Measurements from ENCODE around the gene BRI3. TPM values are rescaled to one million over a fixed set of nuclear protein-coding genes. Genes with fewer than 3 reads are reported as not detected.

Gene BRI3
- total RNA-seq, 1 donor from 2014 or later: 61.6 TPM

DNA sequence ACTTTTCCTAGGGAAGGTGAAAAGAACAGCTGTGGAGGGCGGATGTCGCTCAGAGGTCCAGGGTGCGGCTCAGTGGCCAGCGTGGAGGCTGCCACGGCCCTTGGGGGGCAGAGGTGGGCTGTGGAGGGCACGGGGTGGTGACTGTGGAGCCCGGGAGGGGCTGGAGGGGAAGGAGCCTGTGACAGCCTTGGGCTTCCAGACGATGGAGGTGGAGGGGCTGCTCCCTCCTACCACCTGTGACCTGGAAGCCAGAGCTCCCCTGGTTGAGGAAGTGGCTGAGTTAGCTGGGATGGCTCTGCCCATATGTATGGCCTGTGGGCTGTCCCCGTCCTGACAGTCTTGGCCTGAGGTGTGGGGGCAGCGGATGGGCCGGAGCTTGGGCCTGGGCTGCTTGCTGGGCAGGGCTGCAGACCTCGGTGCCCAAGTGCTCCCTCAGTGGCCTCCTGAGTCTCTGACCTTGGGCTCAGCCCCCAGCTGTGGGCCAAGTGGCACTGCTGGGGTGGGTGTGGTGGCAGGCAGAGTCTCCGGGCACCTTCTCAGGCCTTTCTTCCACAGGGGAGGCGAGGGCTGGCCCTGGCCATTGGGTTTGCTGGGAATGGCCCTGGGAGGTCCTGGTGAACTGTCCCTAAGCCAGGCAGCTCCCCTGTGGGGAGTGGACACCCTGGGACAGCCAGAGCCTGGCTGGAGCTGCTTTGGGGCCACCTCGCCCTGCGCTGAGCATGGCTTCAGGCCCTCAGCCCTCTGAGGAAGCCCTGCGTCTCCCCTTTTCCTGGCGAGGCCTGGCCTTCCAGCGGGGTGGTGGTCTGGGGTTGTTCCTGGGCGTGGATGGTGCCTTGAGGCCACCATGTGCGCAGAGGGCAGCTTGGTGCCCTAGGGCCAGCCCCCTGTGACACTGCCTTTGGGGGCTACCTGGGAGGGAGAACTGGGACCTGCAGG, 3.9 kb downstream of the BRI3 start:
- H3K36me3 ChIP-seq: peaks cover 9 to 26% of the 10 kb centered on the region in 2 donors
- H3K4me1 ChIP-seq: peaks cover 34 to 52% of the 10 kb centered on the region in 2 donors
- peak overlapping the region; percentile 99 for H3K27ac ChIP-seq
- peak overlapping the region; percentile 93 to 100 for H3K4me3 ChIP-seq
- no peaks in the 10 kb centered on the region for H3K27me3 ChIP-seq
- TF ChIP-seq, protein P1, sequence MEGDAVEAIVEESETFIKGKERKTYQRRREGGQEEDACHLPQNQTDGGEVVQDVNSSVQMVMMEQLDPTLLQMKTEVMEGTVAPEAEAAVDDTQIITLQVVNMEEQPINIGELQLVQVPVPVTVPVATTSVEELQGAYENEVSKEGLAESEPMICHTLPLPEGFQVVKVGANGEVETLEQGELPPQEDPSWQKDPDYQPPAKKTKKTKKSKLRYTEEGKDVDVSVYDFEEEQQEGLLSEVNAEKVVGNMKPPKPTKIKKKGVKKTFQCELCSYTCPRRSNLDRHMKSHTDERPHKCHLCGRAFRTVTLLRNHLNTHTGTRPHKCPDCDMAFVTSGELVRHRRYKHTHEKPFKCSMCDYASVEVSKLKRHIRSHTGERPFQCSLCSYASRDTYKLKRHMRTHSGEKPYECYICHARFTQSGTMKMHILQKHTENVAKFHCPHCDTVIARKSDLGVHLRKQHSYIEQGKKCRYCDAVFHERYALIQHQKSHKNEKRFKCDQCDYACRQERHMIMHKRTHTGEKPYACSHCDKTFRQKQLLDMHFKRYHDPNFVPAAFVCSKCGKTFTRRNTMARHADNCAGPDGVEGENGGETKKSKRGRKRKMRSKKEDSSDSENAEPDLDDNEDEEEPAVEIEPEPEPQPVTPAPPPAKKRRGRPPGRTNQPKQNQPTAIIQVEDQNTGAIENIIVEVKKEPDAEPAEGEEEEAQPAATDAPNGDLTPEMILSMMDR (IDR thresholded peaks at IDR 0.05): no peak
- no peak for DNase-seq (ENCODE audit: low spot score in 2 of 2)
- intact Hi-C loops (cut with DNase I): loop anchor here (10.0 kb wide), 1 partner anchor 1219 kb away; the partner anchor contains the start of genes ZKSCAN5 and ZNF394
- no peaks in the 10 kb centered on the region for H3K9me3 ChIP-seq

DNA sequence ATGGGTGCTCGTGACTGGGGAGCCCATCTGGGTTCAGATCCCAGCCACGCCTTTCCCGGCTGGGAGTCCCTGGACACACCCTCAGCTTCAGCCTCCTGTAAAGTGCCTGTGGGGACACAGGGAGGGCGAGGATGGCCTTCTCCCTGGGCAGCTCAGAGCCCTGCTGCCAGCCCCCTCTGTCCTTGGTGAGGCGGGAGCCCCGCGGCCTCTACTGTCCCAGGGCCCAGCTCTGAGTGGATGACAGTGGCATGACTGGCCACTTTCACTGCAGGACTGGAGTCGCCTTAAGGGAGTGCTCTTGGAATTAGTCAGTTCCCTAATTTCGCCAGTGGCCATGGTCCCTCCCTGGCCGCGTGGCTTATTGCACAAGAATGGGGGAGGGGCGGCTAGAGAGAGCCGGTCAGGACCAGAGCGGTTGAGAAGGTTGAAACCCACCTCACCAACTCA, 4.6 kb downstream of the BRI3 start:
- H3K27me3 ChIP-seq: no peaks in the 10 kb centered on the region
- peak overlapping the region; percentile 93 to 100 for H3K4me3 ChIP-seq
- H3K4me1 ChIP-seq: peaks cover 34 to 48% of the 10 kb centered on the region in 2 donors
- peaks cover 13 to 33% of the 10 kb centered on the region in 2 donors for H3K36me3 ChIP-seq
- TF ChIP-seq, protein P1 (IDR thresholded peaks at IDR 0.05): no peak
- H3K27ac ChIP-seq: peak overlapping the region; percentile 99
- peak; percentile 57 to 85 for DNase-seq (ENCODE audit: low spot score in 2 of 2)
- intact Hi-C loops (cut with DNase I): loop anchor here (10.0 kb wide), 1 partner anchor 1219 kb away; the partner anchor contains the start of genes ZKSCAN5 and ZNF394
- no peaks in the 10 kb centered on the region for H3K9me3 ChIP-seq

- Histone ChIP-seq H3K27me3 (no peaks in the 10 kb centered on the region), H3K27ac (peak overlapping the region; percentile 56 to 99), H3K9me3 (no peaks in the 10 kb centered on the region), H3K4me3 (peak overlapping the region; percentile 24 to 93), H3K36me3 (peaks cover 21 to 41% of the 10 kb centered on the region in 2 donors), H3K4me1 (peaks cover 34 to 48% of the 10 kb centered on the region in 2 donors)
- TF ChIP-seq, protein P1 (IDR thresholded peaks at IDR 0.05): no peak
- no peak for DNase-seq (ENCODE audit: low spot score in 2 of 2)
- intact Hi-C loops (cut with DNase I): loop anchor here (10.0 kb wide), 1 partner anchor 1218 kb away; the partner anchor contains the start of genes ZKSCAN5 and ZNF394
These were observed 5.4 kb downstream of the BRI3 start for GRCh38 chr7:98286701-98287485.

GRCh38 chr7:98287486-98287959, 6.0 kb downstream of the BRI3 start:
- Histone ChIP-seq H3K27me3 (no peaks in the 10 kb centered on the region), H3K4me3 (no peak overlapping the region), H3K4me1 (peaks cover 34 to 48% of the 10 kb centered on the region in 2 donors), H3K36me3 (peaks cover 27 to 47% of the 10 kb centered on the region in 2 donors), H3K27ac (peak overlapping the region; percentile 56 to 99), H3K9me3 (no peaks in the 10 kb centered on the region)
- TF ChIP-seq, protein P1 (IDR thresholded peaks at IDR 0.05): no peak
- intact Hi-C loops (cut with DNase I): loop anchor here (10.0 kb wide), 1 partner anchor 1217 kb away; the partner anchor contains the start of genes ZKSCAN5 and ZNF394
- no peak for DNase-seq (ENCODE audit: low spot score in 2 of 2)

Measured in ascending aorta (tissue), 2 donors.